ENCODE measurements around the gene COX6A1. TPM values are rescaled to one million over a fixed set of nuclear protein-coding genes. Genes with fewer than 3 reads are reported as not detected.
A peak's percentile ranks its signal among the peaks of the same experiment; 100 is the strongest.

COX6A1 gene
- total RNA-seq, 1 experiment from 2014 or later, result 482 TPM

DNA sequence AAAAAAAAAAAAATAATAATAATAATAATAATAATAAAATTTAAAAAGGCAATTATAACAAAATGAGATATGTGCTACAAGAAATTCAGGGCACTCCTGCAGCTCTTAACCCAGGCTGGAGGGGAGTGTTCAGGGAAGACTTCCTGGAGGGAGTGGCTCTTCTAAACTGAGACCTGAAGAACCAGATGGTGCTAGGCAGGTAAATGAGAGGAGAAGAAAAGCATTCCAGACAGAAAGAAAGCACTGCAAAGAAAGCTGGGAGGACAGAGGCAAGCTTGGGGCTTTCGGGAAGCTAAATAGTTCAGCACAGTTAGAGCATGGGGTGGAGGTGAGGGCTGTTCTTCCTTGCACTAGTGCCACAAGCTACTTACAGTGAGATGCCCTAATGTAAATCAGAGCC lies 41.5 kb downstream of the COX6A1 start:
- H3K27ac Mint-ChIP-seq (ENCODE audit: unreplicated experiment), result no peak overlapping the region
- no peak overlapping the region for H3K4me3 Mint-ChIP-seq (ENCODE audit: low read depth, unreplicated experiment)
- no TSS peak for BruUV-seq (replicated peaks)
- H3K4me1 Mint-ChIP-seq (ENCODE audit: low read depth, unreplicated experiment), result peaks cover 19% of the 10 kb centered on the region
- CTCF ChIA-PET, result interaction anchor here (1.9 kb wide), 1 partner anchor 10 kb away, joined by 6 read pairs; the partner anchor contains the start of gene SRSF9
- no peaks in the 10 kb centered on the region for H3K9me3 Mint-ChIP-seq (ENCODE audit: low read depth, unreplicated experiment)
- no peaks in the 10 kb centered on the region for H3K27me3 Mint-ChIP-seq (ENCODE audit: unreplicated experiment)
- intact Hi-C loops (cut with micrococcal nuclease; ENCODE audit: unreplicated experiment), result loop anchor here (2.0 kb wide), 1 partner anchor 15 kb away; no protein-coding TSS in a partner anchor
- H3K36me3 Mint-ChIP-seq (ENCODE audit: insufficient read depth, unreplicated experiment), result no peaks in the 10 kb centered on the region
- peak; percentile 19 for DNase-seq
- TF ChIP-seq, protein P1, sequence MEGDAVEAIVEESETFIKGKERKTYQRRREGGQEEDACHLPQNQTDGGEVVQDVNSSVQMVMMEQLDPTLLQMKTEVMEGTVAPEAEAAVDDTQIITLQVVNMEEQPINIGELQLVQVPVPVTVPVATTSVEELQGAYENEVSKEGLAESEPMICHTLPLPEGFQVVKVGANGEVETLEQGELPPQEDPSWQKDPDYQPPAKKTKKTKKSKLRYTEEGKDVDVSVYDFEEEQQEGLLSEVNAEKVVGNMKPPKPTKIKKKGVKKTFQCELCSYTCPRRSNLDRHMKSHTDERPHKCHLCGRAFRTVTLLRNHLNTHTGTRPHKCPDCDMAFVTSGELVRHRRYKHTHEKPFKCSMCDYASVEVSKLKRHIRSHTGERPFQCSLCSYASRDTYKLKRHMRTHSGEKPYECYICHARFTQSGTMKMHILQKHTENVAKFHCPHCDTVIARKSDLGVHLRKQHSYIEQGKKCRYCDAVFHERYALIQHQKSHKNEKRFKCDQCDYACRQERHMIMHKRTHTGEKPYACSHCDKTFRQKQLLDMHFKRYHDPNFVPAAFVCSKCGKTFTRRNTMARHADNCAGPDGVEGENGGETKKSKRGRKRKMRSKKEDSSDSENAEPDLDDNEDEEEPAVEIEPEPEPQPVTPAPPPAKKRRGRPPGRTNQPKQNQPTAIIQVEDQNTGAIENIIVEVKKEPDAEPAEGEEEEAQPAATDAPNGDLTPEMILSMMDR (IDR thresholded peaks at IDR 0.05; ENCODE audit: unreplicated experiment), result no peak

DNA sequence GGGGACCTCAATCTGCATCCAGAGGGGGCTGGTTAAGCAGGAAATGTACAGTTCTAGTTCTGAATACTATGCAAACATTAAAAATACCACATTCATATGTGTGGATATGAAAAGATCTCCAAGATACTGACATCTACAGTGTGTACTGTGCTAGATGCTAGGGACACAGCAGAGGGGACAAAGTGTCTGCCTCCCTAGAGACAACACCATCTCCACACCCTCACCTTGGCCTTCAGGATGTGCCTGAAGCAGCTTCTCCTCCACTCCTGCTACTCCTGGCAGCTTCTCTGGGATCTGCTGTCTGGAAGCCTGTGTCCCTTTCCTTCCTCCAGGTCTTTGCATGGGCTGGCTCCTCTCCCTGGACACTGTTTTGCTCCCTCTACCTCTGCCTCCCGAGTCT lies 42.3 kb downstream of the COX6A1 start:
- no TSS peak for BruUV-seq (replicated peaks)
- CTCF ChIA-PET, result interaction anchor here (1.9 kb wide), 1 partner anchor 11 kb away, joined by 6 read pairs; the partner anchor contains the start of gene SRSF9
- intact Hi-C loops (cut with micrococcal nuclease; ENCODE audit: unreplicated experiment), result no loop called here
- no peak overlapping the region for H3K4me3 Mint-ChIP-seq (ENCODE audit: low read depth, unreplicated experiment)
- no peaks in the 10 kb centered on the region for H3K27me3 Mint-ChIP-seq (ENCODE audit: unreplicated experiment)
- H3K4me1 Mint-ChIP-seq (ENCODE audit: low read depth, unreplicated experiment), result peaks cover 11% of the 10 kb centered on the region
- no peaks in the 10 kb centered on the region for H3K9me3 Mint-ChIP-seq (ENCODE audit: low read depth, unreplicated experiment)
- H3K27ac Mint-ChIP-seq (ENCODE audit: unreplicated experiment), result no peak overlapping the region
- no peaks in the 10 kb centered on the region for H3K36me3 Mint-ChIP-seq (ENCODE audit: insufficient read depth, unreplicated experiment)
- TF ChIP-seq, protein P1 (IDR thresholded peaks at IDR 0.05; ENCODE audit: unreplicated experiment), result no peak
- DNase-seq, result no peak

- Mint-ChIP-seq H3K27me3 (ENCODE audit: unreplicated experiment) (no peaks in the 10 kb centered on the region), H3K4me3 (ENCODE audit: low read depth, unreplicated experiment) (no peak overlapping the region), H3K27ac (ENCODE audit: unreplicated experiment) (no peak overlapping the region), H3K9me3 (ENCODE audit: low read depth, unreplicated experiment) (no peaks in the 10 kb centered on the region), H3K4me1 (ENCODE audit: low read depth, unreplicated experiment) (peaks cover 11% of the 10 kb centered on the region), H3K36me3 (ENCODE audit: insufficient read depth, unreplicated experiment) (no peaks in the 10 kb centered on the region)
- DNase-seq, result no peak
- intact Hi-C loops (cut with micrococcal nuclease; ENCODE audit: unreplicated experiment), result no loop called here
- CTCF ChIA-PET, result interaction anchor here (1.1 kb wide), 1 partner anchor 10 kb away, joined by 5 read pairs; no protein-coding TSS in a partner anchor
- TF ChIP-seq, protein P1 (IDR thresholded peaks at IDR 0.05; ENCODE audit: unreplicated experiment), result no peak
- BruUV-seq (replicated peaks), result no TSS peak
Observed at GRCh38 chr12:120481022-120481767, 43.3 kb downstream of the COX6A1 start.

GRCh38 chr12:120483621-120484020 lies 45.7 kb downstream of the COX6A1 start:
- no peak overlapping the region for H3K27ac Mint-ChIP-seq (ENCODE audit: unreplicated experiment)
- BruUV-seq (replicated peaks), result no TSS peak
- TF ChIP-seq, protein P1 (IDR thresholded peaks at IDR 0.05; ENCODE audit: unreplicated experiment), result no peak
- CTCF ChIA-PET, result interaction anchor here (1.2 kb wide), 1 partner anchor 9 kb away, joined by 4 read pairs; no protein-coding TSS in a partner anchor
- H3K9me3 Mint-ChIP-seq (ENCODE audit: low read depth, unreplicated experiment), result no peaks in the 10 kb centered on the region
- H3K36me3 Mint-ChIP-seq (ENCODE audit: insufficient read depth, unreplicated experiment), result no peaks in the 10 kb centered on the region
- H3K4me1 Mint-ChIP-seq (ENCODE audit: low read depth, unreplicated experiment), result peaks cover 11% of the 10 kb centered on the region
- H3K4me3 Mint-ChIP-seq (ENCODE audit: low read depth, unreplicated experiment), result no peak overlapping the region
- no peak for DNase-seq
- intact Hi-C loops (cut with micrococcal nuclease; ENCODE audit: unreplicated experiment), result no loop called here
- no peaks in the 10 kb centered on the region for H3K27me3 Mint-ChIP-seq (ENCODE audit: unreplicated experiment)
